GM23248 (cell line): ENCODE measurements around the gene ORM2.

Experiments used
- EZH2 ChIP-seq: fragments of 200-600 bp; sonication (generic); IDR thresholded peaks from 2 replicates; pipeline ENCODE4 v1.6.1; 2018; ENCODE audit warnings: antibody characterized with exemption, mild to moderate bottlenecking; ENCODE audit not compliant: insufficient read depth, poor library complexity, severe bottlenecking
- EZH2phosphoT487 ChIP-seq: fragments of 200-600 bp; sonication (generic); IDR thresholded peaks from 2 replicates; pipeline ENCODE4 v1.6.1; 2018; ENCODE audit warnings: antibody characterized with exemption, moderate library complexity, mild to moderate bottlenecking, low read depth; ENCODE audit not compliant: insufficient read depth

- no peak for TF ChIP-seq EZH2
- TF ChIP-seq EZH2phosphoT487 = no peak
Observed at GRCh38 chr9:114351932-114352331, 22.3 kb downstream of the ORM2 start.
